Measurements from ENCODE around the gene BICDL2. TPM values are rescaled to one million over a fixed set of nuclear protein-coding genes. Genes with fewer than 3 reads are reported as not detected.

The BICDL2 gene
- total and polyA plus RNA-seq, 9 of the 15 experiments (the other 6 are each of a cell fraction or from before 2014, with no cell fraction given), result 0.09 to 0.28 (median 0.09) TPM; not detected in 6

DNA sequence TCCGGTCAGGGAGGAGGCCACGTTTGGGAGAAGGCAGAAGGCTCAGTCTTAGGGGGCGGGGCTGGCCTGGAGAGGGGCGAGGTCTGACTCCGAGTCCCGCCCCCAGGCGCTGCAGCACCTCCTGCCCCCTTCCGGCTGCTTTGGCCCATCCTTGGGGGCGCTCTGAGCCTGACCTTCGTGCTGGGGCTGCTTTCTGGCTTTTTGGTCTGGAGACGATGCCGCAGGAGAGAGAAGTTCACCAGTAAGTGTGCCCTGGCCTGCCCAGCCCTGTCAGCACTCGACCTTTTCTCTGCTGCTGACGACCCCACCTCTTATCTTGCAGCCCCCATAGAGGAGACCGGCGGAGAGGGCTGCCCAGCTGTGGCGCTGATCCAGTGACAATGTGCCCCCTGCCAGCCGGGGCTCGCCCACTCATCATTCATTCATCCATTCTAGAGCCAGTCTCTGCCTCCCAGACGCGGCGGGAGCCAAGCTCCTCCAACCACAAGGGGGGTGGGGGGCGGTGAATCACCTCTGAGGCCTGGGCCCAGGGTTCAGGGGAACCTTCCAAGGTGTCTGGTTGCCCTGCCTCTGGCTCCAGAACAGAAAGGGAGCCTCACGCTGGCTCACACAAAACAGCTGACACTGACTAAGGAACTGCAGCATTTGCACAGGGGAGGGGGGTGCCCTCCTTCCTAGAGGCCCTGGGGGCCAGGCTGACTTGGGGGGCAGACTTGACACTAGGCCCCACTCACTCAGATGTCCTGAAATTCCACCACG, 15.1 kb downstream of the BICDL2 start (continued):
- TF ChIP-seq, protein P1, sequence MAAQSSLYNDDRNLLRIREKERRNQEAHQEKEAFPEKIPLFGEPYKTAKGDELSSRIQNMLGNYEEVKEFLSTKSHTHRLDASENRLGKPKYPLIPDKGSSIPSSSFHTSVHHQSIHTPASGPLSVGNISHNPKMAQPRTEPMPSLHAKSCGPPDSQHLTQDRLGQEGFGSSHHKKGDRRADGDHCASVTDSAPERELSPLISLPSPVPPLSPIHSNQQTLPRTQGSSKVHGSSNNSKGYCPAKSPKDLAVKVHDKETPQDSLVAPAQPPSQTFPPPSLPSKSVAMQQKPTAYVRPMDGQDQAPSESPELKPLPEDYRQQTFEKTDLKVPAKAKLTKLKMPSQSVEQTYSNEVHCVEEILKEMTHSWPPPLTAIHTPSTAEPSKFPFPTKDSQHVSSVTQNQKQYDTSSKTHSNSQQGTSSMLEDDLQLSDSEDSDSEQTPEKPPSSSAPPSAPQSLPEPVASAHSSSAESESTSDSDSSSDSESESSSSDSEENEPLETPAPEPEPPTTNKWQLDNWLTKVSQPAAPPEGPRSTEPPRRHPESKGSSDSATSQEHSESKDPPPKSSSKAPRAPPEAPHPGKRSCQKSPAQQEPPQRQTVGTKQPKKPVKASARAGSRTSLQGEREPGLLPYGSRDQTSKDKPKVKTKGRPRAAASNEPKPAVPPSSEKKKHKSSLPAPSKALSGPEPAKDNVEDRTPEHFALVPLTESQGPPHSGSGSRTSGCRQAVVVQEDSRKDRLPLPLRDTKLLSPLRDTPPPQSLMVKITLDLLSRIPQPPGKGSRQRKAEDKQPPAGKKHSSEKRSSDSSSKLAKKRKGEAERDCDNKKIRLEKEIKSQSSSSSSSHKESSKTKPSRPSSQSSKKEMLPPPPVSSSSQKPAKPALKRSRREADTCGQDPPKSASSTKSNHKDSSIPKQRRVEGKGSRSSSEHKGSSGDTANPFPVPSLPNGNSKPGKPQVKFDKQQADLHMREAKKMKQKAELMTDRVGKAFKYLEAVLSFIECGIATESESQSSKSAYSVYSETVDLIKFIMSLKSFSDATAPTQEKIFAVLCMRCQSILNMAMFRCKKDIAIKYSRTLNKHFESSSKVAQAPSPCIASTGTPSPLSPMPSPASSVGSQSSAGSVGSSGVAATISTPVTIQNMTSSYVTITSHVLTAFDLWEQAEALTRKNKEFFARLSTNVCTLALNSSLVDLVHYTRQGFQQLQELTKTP (IDR thresholded peaks at IDR 0.05; ENCODE audit: low read depth in 1 of 2, partially characterized antibody in 2 of 2), result no peak
- TF ChIP-seq ESRRA (IDR thresholded peaks at IDR 0.05; ENCODE audit: borderline replicate concordance, low read depth) (peak; percentile 32; the same call in 1 of the 2 replicates), TAF1 (IDR thresholded peaks at IDR 0.05; ENCODE audit: control insufficient read depth, extremely low read depth, insufficient read depth, low read length, severe bottlenecking) (peak; percentile 22), KDM2B (CRISPR knock-in tag; IDR thresholded peaks at IDR 0.05) (no peak), CBX1 (IDR thresholded peaks at IDR 0.05; ENCODE audit: low read depth) (no peak; the same call in 1 of the 2 replicates), CCNT2 (IDR thresholded peaks at IDR 0.05; ENCODE audit: borderline replicate concordance, extremely low read depth, insufficient read length, low read depth, low read length) (peak; percentile 35), HMGN3 (IDR thresholded peaks at IDR 0.05; ENCODE audit: borderline replicate concordance, extremely low read depth, insufficient read length, low read depth, low read length) (peak; percentile 56), ZNF24 (IDR thresholded peaks at IDR 0.05) (0 out of 2 replicates have a peak, but pooled peaks have one; percentile 11), MAX (CRISPR knock-in tag; IDR thresholded peaks at IDR 0.05) (peak; percentile 21; the same call in 1 of the 2 replicates)
- TF ChIP-seq, protein P2, sequence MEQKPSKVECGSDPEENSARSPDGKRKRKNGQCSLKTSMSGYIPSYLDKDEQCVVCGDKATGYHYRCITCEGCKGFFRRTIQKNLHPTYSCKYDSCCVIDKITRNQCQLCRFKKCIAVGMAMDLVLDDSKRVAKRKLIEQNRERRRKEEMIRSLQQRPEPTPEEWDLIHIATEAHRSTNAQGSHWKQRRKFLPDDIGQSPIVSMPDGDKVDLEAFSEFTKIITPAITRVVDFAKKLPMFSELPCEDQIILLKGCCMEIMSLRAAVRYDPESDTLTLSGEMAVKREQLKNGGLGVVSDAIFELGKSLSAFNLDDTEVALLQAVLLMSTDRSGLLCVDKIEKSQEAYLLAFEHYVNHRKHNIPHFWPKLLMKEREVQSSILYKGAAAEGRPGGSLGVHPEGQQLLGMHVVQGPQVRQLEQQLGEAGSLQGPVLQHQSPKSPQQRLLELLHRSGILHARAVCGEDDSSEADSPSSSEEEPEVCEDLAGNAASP (IDR thresholded peaks at IDR 0.05), result no peak
- TF ChIP-seq, protein P3, sequence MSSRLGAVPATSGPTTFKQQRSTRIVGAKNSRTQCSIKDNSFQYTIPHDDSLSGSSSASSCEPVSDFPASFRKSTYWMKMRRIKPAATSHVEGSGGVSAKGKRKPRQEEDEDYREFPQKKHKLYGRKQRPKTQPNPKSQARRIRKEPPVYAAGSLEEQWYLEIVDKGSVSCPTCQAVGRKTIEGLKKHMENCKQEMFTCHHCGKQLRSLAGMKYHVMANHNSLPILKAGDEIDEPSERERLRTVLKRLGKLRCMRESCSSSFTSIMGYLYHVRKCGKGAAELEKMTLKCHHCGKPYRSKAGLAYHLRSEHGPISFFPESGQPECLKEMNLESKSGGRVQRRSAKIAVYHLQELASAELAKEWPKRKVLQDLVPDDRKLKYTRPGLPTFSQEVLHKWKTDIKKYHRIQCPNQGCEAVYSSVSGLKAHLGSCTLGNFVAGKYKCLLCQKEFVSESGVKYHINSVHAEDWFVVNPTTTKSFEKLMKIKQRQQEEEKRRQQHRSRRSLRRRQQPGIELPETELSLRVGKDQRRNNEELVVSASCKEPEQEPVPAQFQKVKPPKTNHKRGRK (tag; IDR thresholded peaks at IDR 0.05), result no peak

Data from K562 (cell line).